Activated naive CD4-positive, alpha-beta T cell (primary cell): Measurements from ENCODE around the gene C17orf114.
A peak's percentile ranks its signal among the peaks of the same experiment; 100 is the strongest.
"Not testable (repeated sequence)": the region's sequence is repeated elsewhere in the genome, so short reads cannot be mapped to it uniquely, and the experiment has no call there.

Experiments
- DNase-seq, 4 experiments: peaks; one replicate each; lab custom pipeline; 2025; lab: John Stamatoyannopoulos, UW

The C17orf114 gene

DNA sequence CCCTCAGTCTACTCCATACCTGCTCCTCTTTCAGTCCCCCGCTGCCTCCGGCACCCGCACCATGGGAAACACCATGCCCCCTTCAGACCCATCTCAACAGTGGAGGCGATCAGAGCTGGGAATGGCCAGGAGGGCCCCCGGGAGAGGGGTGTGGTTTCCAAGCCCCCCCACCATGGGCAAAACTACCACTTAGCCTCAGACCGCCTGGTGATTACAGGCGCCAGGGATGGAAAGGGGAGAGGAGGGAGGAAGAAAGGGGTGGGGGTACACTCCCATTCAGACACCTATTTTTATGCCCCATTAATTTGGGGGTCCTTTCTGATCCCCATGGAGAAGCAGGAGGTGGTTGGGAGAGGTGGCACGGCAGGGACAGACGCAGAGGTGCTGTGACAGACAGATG lies at the start of gene C17orf114:
Gene C17orf114, minus strand, starts transcription at position 101 of the 400 bp plus-strand sequence.
- DNase-seq = no peak

DNA sequence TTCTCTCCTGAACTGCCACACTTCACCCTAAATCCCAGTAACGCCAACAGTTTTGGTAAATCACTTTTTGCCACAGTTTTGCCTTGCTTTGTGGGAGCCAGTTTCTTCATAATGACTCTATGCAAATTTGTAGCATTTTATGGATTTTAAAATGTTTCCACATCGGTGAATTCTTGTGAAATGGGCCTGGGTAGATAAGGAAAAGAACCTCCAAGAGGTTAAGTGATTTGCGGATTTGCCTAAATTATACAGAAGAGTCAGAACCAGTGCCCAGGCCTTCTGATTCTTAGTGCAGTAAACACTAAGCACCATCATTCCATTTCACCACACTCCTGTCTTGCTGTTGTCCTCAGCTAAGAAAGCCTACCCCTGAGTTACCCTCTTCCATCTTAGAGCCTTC lies 49.0 kb upstream of the C17orf114 start:
- DNase-seq = no peak

DNA sequence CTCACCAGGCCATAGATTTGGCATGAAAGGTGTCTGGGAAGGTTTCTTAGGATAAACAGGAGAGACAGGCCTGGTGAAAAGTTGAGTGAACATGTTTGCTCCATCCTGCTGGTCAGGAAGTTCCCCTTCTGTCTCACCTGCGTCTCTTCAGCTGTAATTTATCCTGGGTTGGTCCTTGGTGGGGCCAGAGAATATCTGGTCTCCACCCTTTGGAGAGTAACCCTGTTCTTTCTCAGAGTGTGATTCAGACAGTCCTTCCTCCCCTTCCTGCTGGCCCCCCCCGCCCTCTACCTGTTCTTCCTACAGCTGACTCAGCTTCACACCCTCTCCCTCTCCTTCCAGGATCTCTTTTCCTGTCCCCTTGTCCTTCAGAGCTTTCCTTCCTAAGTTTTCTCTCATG lies 48.1 kb upstream of the C17orf114 start:
- DNase-seq = no peak

DNA sequence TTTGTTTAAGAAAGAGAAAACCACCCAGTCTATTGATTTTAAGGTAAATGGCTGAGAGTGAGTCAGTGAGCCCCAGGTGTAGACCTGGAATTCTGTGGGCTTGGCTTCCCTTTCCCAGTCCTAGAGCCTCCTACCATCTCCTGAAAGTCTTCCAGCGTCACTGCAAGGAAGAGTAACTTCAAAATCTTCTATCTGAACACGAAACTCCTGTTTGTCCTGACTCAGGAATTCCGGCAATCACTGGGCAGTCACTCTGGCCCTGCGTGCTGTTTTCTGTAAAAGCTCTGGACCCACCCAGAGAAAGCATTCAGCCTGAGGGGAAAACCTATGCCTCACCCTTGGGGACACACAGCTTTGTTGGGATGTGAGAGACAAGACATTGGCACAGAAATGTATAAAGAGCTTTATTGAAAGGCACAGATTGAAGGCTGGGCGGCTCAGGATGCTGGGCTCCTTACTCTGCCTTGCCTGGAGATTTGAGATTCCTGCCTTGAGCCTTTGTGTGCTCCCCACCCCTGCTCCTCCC lies 46.9 kb upstream of the C17orf114 start:
- no peak for DNase-seq

DNA sequence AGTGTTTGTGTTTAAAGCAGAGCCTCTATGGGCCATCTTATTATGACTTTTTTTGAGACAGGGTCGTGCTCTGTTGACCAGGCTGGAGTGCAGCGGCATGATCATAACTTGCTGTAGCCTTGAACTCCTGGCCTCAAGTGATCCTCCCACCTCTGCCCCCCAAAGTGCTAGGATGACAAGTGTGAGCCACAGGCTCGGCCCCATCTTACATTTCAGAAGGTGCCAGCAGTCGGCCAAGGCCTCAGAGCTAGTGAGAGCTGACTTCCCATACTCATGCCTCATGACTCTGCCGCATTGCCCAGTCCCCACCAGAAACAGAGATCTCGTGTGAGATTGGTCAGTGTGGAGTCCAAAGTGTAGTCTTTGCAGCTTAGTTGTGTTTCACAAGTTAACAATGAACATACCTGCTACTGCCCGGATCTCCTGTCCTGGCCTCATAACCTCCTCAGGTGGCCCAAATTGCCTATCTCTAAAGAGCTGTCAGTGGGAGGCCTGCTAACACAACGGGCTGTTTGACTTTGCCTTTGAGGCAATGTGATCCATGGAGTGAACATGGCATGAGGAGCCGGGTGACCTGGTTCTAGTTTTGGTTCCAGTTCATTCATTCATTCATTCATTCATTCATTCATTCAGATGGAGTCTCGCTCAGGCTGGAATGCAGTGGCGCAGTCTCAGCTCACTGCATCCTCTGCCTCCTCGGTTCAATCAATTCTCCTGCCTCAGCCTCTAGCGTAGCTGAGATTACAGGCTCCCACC lies 44.7 kb upstream of the C17orf114 start:
- no peak for DNase-seq

DNA sequence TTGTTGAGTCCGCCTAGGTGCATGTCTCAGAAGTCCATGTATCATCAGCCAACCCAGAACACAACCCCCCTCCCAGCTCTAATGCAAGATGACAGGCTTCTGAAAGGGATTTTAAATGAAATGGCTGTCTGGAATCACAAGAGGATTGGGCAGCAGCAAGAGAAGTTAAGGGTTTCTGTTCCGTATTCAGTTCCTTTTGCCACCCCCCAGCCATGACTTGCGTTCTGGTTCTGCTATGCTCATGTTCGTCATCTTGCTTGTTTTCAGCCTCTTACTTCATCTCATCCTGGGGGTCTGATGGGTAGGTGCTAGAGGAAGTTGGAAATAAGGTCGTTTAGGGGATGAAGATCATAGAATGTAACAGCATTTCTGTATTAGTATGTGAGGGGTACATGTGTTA lies 43.0 kb upstream of the C17orf114 start:
- DNase-seq = no peak

DNA sequence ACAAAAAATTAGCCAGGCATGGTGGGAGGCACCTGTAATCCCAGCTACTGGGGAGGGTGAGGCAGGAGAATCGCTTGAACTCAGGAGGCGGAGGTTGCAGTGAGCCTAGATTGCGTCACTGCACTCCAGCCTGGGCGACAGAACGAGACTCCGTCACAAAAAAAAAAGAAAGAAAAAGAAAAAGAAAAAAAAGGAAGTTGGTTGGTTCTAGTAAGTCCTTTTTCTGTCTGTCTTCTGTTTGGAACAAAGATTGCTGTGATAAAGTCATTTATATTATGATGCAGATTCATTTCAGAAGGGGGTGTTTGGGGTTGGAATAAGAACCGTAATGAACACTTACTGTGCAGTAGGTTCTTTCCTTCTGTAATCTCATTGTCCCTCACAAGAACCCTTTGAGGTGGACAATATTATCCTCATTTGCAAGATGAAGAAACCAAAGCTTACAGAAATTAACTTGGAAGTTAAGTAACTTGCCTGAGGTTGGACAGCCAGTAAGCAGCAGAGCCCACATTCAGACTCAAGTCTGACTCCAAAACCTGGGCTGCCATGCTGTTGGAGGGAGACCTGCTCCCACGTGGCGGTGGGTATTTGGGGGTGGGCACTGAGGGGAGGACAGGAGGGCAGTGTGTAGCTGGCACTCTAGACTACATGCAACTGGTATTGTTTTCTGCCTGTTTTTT lies 41.3 kb upstream of the C17orf114 start:
- DNase-seq = no peak

DNA sequence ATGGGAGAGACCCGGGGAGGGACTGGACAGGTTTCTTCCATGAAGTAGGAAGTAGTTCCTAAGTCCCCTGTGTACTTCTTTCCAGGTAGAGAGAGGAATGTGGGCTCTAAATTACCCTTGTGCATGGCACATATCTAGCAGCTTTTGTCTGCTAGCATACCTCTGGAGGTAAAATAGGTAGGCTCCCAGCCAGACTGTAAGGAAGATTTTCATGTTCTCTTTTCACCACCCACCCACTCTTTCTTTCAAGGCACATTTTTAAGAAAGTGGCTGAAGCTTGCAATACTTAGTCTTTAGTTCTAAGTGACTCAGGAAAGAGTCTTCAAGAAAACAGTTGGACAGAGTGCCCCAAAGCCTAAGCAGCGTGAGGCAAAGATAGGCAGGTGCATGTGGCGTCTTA lies 40.2 kb upstream of the C17orf114 start:
- no peak for DNase-seq

DNA sequence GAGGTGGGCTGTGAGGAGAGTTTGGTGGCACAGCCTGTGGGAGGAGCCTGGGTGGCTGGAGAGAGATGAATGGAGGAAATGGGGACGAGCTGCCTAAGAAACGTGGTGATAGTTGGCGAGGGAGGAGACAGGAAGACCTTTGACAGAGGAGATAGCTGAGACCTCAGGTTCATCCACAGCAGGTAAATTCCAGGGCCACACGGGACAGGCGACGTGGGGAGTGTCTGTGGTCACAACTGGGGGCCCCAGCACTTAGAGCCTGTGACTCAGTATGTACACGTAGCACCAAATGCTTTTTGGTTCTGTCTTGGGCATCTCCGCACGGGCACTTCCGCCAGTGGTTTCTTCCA lies 38.7 kb upstream of the C17orf114 start:
- DNase-seq = no peak

DNA sequence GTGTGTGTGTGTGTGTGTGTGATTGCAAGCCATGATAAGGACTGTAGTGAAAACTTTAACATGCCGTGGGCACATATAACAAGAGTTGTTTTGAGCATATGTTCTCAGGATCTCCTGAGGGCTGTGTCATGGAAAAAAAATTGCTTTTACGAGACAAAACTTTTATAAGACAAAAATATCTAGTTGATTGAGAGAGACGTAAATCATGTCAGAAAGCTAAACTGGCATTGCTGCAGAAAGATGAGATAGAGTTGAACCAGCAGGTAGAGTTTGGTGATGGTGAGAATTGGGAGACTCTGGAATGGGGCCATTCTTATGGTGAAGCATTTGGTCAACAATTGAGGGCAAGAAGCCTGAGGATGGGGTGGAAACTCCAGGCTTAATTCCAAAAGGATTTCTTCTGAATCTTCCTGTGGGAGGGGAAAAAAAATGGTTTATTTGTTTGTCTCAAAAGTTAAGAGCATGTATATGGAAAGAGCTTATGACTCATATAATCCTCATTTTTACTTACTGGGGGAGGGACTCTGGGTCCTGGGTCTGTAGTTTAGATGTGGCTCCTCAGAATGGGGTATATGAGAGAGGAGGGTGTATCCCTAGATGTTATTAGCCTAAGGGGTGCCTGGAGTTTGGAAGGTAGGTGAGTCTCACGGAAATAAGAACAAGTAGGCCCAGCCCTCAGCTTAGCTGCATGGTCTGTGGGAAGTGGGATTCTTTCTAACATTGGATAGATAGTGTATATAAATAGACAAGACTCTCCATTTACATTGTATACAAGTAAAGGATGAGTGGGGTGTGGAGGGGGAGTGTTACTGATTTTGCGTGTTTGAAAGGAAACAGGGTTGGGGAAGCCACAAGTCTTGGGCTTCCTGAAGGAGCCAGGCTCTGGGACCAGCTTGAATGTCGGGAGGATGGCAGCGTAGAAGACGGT lies 38.1 kb upstream of the C17orf114 start:
- no peak for DNase-seq

DNA sequence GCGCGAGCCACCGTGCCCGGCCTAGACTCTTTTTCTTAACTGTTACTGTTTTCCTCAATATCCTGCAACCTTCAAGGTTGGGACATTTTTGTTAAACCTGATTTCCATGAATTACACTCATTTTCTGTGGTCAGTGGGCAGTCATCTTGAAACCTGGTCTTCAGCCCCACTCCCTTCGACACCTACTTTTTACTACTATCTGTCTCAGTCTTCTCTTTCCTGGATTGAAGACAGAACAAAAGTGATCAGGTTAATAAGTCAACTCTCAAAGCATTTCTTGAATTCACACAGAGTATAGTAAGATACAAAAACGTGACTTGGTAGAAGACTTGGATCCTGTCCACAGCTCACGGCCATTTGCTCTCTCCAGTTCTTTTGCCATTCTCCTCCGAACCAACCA lies 37.1 kb upstream of the C17orf114 start:
- DNase-seq = no peak

DNA sequence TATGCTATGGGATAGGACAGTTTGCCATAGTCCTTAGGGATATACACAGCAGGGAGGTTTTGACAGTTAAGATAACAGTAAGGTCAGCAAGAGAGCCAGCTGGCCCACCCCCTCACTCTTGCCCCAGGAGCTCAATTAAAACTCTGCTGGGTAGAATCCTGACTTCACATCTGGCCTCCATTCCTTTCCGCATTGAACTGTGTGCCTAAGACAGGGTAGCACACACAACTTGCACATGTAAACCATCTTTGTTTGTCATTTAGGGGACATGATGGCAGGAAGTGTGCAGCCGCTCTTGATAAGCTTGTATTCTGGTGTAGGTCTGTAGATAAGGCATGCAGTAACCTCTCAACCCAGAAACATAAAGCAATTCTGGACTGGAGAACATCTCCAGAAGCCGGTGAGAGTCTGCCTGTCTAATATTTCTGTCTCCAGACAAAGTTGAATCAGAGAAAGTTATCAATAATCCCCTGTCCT lies 36.2 kb upstream of the C17orf114 start:
- DNase-seq = no peak

DNA sequence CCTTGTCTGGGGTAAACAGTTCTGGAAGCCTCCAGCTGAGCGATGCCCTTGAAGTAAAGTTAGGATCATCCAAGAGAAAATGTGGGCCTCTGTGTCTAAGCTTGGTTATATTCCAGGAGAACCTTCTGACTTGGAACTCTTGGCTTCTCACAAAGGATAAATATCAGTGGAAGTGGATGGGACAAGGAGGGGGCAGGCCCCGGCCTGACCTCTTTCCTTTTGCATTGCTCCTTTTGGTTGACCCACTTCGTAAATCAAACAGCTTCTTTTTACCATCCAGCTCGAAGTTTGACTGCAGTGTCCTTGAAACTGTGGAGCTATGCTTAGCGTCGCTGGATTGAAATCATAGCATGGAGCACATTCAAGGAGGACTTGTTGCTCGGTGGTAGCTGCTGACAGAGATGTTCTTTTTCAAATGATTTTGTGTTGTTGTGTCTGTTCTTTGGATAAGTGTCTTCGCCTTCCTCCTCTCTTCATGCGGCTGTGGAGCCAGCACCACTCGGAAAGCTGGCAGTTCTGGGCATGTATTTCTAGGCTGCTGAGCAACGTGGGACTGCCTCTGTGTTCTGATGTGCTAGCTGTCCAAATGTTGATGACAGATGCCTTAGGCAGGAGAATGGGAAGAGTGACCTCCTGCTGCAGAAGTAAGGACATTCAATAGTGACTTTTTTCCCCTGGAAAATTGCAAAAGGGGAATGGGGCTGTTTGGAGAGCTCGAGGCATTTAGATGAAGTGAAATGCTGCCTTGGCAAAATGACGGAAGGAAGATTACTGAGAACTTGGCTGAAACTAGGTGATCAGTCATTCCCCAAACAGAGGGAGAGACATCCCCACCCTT lies 35.6 kb upstream of the C17orf114 start:
- no peak for DNase-seq

DNA sequence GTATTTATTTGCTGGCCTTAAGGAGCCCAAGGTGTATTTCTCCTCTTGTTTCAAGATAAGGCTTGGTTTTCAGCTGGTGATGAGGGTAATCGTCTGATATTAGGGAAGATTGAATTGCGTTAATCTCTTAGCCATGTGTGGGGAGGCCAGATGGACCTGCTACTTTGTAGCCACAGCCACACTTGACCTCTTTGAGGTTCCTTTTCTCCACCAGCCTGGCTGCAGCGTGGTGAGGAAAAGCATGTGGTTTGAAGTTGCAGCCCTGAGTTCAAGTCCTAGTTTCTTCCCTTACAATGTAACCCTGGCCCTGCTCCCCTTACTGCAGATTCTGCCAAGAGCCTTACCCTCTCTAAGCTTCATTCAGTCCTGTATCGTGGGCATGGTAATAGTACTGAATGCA lies 34.1 kb upstream of the C17orf114 start:
- DNase-seq = no peak

DNA sequence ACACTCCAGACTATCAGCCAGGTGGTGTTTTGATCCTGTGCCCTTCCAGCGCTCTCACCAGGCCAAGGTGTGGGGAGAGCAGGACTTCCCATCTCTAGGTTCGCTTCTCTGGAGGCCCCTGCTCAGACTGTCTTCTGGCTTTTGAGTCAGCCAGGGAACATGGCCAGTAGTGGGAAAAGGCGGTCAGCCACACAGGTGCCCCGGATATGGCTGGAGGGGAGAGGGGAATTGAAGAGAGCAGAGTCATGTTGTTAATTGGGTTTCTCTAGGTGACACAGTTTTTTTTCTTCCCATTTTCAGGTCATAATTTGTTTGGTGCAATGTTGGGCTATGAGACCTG lies 32.5 kb upstream of the C17orf114 start:
- DNase-seq = no peak

DNA sequence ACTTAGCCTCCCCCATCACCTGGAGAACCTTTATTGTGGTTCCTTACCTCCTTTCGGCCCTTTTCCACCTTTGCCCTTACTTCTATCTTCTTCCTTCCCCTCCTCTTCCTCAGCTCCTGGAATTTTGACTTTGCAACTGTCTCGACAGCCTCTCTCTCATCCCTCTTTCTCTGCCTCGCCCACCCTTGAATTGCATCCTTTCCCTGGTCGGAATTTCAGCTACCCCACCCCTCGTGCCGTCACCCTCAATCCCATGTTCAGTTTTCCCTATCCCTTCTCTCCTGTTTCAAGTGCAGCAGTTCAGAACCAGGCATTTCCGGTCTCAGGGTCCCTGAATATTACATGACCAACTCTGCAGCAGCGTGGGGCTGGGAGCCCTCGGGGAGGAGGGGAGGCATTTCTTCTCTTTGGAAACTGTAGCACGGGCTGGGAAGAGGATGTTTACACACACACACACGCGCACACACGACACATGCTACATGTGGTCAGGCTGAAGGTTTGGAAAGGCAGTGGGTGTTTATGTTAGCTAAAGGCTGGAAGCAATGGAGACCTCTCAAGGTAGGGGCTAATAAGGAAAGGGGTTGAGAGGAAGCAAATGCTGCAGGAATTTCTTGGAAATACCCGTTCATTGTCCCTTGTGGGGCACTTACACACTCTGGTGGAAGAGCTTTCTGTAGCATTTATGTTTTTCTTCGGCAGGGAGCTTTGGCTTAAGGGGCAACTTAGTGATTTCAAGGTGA lies 32.0 kb upstream of the C17orf114 start:
- DNase-seq = no peak

DNA sequence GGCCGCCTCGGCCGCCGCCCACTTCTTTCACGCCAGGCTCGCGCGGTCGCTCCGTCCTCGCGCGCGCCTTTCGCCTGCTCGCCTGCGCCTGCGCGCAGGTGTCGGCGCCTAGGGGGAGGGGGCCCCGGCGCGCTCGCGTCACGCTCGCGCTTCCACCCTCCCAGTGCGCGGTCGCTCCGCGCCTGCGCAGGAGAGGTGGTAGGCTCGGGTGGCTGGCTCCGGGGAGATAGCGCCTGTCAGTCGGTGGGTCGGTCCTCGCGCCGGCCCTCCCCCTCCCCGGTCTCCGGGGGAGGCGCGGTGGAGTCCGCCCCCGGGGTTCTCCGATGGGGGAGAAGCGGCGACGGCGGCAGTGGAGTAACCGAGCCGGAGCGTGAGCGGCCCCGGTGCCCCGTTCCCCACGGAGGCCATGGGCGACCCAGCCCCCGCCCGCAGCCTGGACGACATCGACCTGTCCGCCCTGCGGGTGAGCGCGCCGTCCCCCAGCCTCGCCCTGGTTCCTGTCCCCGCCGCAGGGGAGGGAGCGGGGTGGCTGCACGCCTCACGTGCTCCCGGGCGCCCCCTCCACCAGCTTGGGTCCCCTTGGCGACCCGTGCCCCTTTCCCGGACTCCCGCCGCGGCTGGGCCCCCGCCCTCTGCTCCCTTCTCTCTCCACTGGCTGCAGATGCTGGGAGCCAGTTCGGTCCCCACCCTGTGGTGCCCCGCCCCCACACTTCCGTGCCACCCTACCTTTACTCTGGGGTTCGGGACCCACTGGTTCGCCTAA lies 31.2 kb upstream of the C17orf114 start, which contains the start of gene MINK1:
Gene MINK1, plus strand, starts transcription at position 163 of the 763 bp plus-strand sequence. Its CDS starts 244 bp downstream, at position 407.
- peak; percentile 54 to 83 (median 67) for DNase-seq

DNA sequence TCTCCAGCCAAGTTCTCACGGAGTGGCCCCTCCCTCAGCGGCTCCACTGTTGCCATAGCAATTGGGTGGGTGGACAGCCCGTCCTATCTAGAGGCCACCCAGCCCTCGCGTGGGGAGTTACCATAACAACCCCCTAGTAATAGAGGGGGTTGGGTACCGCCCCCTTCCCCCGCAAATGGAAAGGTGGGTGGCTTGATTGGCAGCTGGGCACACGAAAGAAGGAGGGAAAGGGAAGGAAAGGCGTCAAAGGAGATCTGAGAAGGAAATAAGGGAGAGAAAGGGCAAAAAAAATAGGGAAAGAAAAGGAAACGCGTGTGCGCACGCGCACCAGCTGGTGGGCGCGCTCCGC lies 30.7 kb upstream of the C17orf114 start:
- DNase-seq = not testable (repeated sequence)

DNA sequence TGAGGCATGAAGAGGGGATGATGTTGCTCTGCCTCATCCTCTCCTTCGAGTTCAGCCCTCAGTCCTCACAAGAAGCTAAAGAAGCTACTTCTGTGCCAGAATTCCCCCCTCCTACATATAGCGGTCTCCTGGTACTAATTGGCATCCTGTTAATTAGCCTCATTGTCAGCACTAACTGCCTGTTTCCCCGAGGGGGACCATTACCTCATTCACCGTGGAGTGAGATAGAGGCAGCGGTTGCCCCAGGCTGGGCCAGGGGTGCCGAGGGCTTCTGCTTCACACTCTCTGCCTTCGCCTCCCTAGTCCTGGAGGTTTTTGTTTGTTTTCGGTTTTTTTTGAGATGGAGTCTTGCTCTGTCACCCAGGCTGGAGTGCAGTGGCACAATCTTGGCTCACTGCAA lies 25.3 kb upstream of the C17orf114 start:
- DNase-seq = no peak
